Dermis blood vessel endothelial cell (primary cell): ENCODE results near the gene CTNNA2. TPM values are rescaled to one million over a fixed set of nuclear protein-coding genes. Genes with fewer than 3 reads are reported as not detected.

Experiments
- DNase-seq: peaks from one replicate; pipeline ENCODE4 v3.0.0; 2010
- total RNA-seq: library from RNA; depleted of rRNA; stranded (reverse); fragments of >200 nt; gene quantifications from 2 replicates; pipeline ENCODE4 v1.2.3, GENCODE V29; 2014

Gene CTNNA2
- total RNA-seq, 1 donor from 2014 or later: not detected

GRCh38 chr2:79936715-79937114 is 423.9 kb downstream of the CTNNA2 start:
- DNase-seq: no peak

GRCh38 chr2:79938648-79939047 is 425.8 kb downstream of the CTNNA2 start:
- no peak for DNase-seq

- no peak for DNase-seq
These were observed 427.5 kb downstream of the CTNNA2 start for GRCh38 chr2:79940364-79940763.

GRCh38 chr2:79941179-79941578 is 428.3 kb downstream of the CTNNA2 start:
- DNase-seq: no peak

GRCh38 chr2:79944205-79944604 is 431.4 kb downstream of the CTNNA2 start:
- no peak for DNase-seq

GRCh38 chr2:79945653-79946445 is 433.0 kb downstream of the CTNNA2 start:
- DNase-seq: no peak

GRCh38 chr2:79947751-79948150 is 434.9 kb downstream of the CTNNA2 start:
- no peak for DNase-seq

GRCh38 chr2:79950526-79950925 is 437.7 kb downstream of the CTNNA2 start:
- no peak for DNase-seq

GRCh38 chr2:79952616-79953015 is 439.8 kb downstream of the CTNNA2 start:
- DNase-seq: no peak

- no peak for DNase-seq
These were observed 447.2 kb downstream of the CTNNA2 start for GRCh38 chr2:79960035-79960434.

GRCh38 chr2:79960519-79960918 is 447.7 kb downstream of the CTNNA2 start:
- no peak for DNase-seq

GRCh38 chr2:79964966-79965365 is 452.1 kb downstream of the CTNNA2 start:
- no peak for DNase-seq

GRCh38 chr2:79966369-79966768 is 453.5 kb downstream of the CTNNA2 start:
- no peak for DNase-seq

GRCh38 chr2:79966882-79967281 is 454.0 kb downstream of the CTNNA2 start:
- no peak for DNase-seq

GRCh38 chr2:79971807-79972206 is 459.0 kb downstream of the CTNNA2 start:
- no peak for DNase-seq

GRCh38 chr2:79972661-79973060 is 459.8 kb downstream of the CTNNA2 start:
- DNase-seq: no peak

- no peak for DNase-seq
These were observed 463.1 kb downstream of the CTNNA2 start for GRCh38 chr2:79975791-79976565.

- DNase-seq: no peak
These were observed 464.9 kb downstream of the CTNNA2 start for GRCh38 chr2:79977792-79978191.

GRCh38 chr2:79980116-79980515 is 467.3 kb downstream of the CTNNA2 start:
- no peak for DNase-seq

- DNase-seq: no peak
These were observed 468.0 kb downstream of the CTNNA2 start for GRCh38 chr2:79980816-79981215.

GRCh38 chr2:79981316-79981715 is 468.5 kb downstream of the CTNNA2 start:
- no peak for DNase-seq

GRCh38 chr2:79982445-79982844 is 469.6 kb downstream of the CTNNA2 start:
- no peak for DNase-seq

- no peak for DNase-seq
These were observed 471.6 kb downstream of the CTNNA2 start for GRCh38 chr2:79984476-79984875.

- no peak for DNase-seq
These were observed 472.3 kb downstream of the CTNNA2 start for GRCh38 chr2:79985145-79985544.
